ENCODE results near the gene CLASP1.
"Not testable (repeated sequence)": the region's sequence is repeated elsewhere in the genome, so short reads cannot be mapped to it uniquely, and the experiment has no call there.

The CLASP1 gene

GRCh38 chr2:121459291-121459690 is 190.0 kb downstream of the CLASP1 start:
- TF ChIP-seq ZFX (IDR thresholded peaks at IDR 0.05) (no peak), CTCF (conservative IDR thresholded peaks at IDR 0.05) (no peak)
- no peak overlapping the region for H3K27ac ChIP-seq

- TF ChIP-seq CTCF (conservative IDR thresholded peaks at IDR 0.05) (no peak), ZFX (IDR thresholded peaks at IDR 0.05) (no peak)
- no peak overlapping the region for H3K27ac ChIP-seq
Observed at GRCh38 chr2:121456325-121456724, 192.9 kb downstream of the CLASP1 start.

- no peak for TF ChIP-seq ZFX (IDR thresholded peaks at IDR 0.05)
- H3K27ac ChIP-seq, result no peak overlapping the region
Observed at GRCh38 chr2:121455446-121455845, 193.8 kb downstream of the CLASP1 start.

- no peak overlapping the region for H3K27ac ChIP-seq
- TF ChIP-seq ZFX (IDR thresholded peaks at IDR 0.05) (no peak), CTCF (conservative IDR thresholded peaks at IDR 0.05) (no peak)
Observed at GRCh38 chr2:121454549-121455090, 194.6 kb downstream of the CLASP1 start.

- H3K27ac ChIP-seq, result no peak overlapping the region
- TF ChIP-seq CTCF (conservative IDR thresholded peaks at IDR 0.05) (no peak), ZFX (IDR thresholded peaks at IDR 0.05) (no peak)
Observed at GRCh38 chr2:121451398-121451797, 197.9 kb downstream of the CLASP1 start.

- no peak overlapping the region for H3K27ac ChIP-seq
- TF ChIP-seq CTCF (conservative IDR thresholded peaks at IDR 0.05) (no peak), ZFX (IDR thresholded peaks at IDR 0.05) (no peak)
Observed at GRCh38 chr2:121450301-121450700, 199.0 kb downstream of the CLASP1 start.

GRCh38 chr2:121446647-121447241 is 202.5 kb downstream of the CLASP1 start:
- TF ChIP-seq ZFX (IDR thresholded peaks at IDR 0.05), result no peak
- no peak for TF ChIP-seq CTCF (conservative IDR thresholded peaks at IDR 0.05)
- no peak overlapping the region for H3K27ac ChIP-seq

- H3K27ac ChIP-seq, result no peak overlapping the region
- no peak for TF ChIP-seq CTCF (conservative IDR thresholded peaks at IDR 0.05)
- no peak for TF ChIP-seq ZFX (IDR thresholded peaks at IDR 0.05)
Observed at GRCh38 chr2:121442889-121443288, 206.4 kb downstream of the CLASP1 start.

GRCh38 chr2:121438290-121438689 is 211.0 kb downstream of the CLASP1 start:
- not testable (repeated sequence) for H3K27ac ChIP-seq
